IPS DF 19.7 (cell line): ENCODE measurements around the gene AIFM3.

ENCODE experiments used
- DNase-seq: peaks from one replicate; pipeline ENCODE4 v3.0.0-alpha.2; 2013; ENCODE audit warnings: low read depth, low spot score

Gene AIFM3

GRCh38 chr22:20975541-20976290 lies 8.7 kb downstream of the AIFM3 start:
- no peak for DNase-seq

- DNase-seq = no peak
Observed at GRCh38 chr22:20976291-20976877, 9.3 kb downstream of the AIFM3 start.

GRCh38 chr22:20977019-20977418 lies 10.0 kb downstream of the AIFM3 start:
- DNase-seq = no peak

- DNase-seq = no peak
Observed at GRCh38 chr22:20977516-20978170, 10.6 kb downstream of the AIFM3 start.

- DNase-seq = no peak
Observed at GRCh38 chr22:20978419-20978818, 11.4 kb downstream of the AIFM3 start.

GRCh38 chr22:20979243-20979809 lies 12.3 kb downstream of the AIFM3 start:
- peak; percentile 91 for DNase-seq

- DNase-seq = no peak
Observed at GRCh38 chr22:20979940-20980453, 12.9 kb downstream of the AIFM3 start.

- no peak for DNase-seq
Observed at GRCh38 chr22:20980523-20980922, 13.5 kb downstream of the AIFM3 start.

- DNase-seq = no peak
Observed at GRCh38 chr22:20980938-20981722, 14.1 kb downstream of the AIFM3 start.

GRCh38 chr22:20981787-20982562 lies 14.9 kb downstream of the AIFM3 start, which contains the start of gene LZTR1:
Gene LZTR1 (plus strand): TSS chr22:20982297. CDS start chr22:20982372, 75 bp downstream.
- DNase-seq = no peak

GRCh38 chr22:20982563-20982882 lies 15.5 kb downstream of the AIFM3 start:
- DNase-seq = no peak

- DNase-seq = no peak
Observed at GRCh38 chr22:20983081-20983771, 16.2 kb downstream of the AIFM3 start.

GRCh38 chr22:20985720-20986119 lies 18.7 kb downstream of the AIFM3 start:
- no peak for DNase-seq

- no peak for DNase-seq
Observed at GRCh38 chr22:20986365-20986764, 19.3 kb downstream of the AIFM3 start.

GRCh38 chr22:20987375-20987774 lies 20.3 kb downstream of the AIFM3 start:
- DNase-seq = no peak

- no peak for DNase-seq
Observed at GRCh38 chr22:20988573-20989322, 21.7 kb downstream of the AIFM3 start.

GRCh38 chr22:20989323-20990138 lies 22.5 kb downstream of the AIFM3 start:
- DNase-seq = no peak
